Uterus (tissue), 2 donors: ENCODE results near the gene ZPBP.

ENCODE experiments used
- CTCF ChIP-seq, 4 experiments: fragments of 200-600 bp in 2 of 4; fragments of 450-650 bp in 2 of 4; sonication (generic) in 2 of 4; IDR thresholded peaks; one replicate each; pipeline ENCODE4 v1.5.1; 2016 to 2019; ENCODE audit warnings: antibody characterized with exemption in 4 of 4, mild to moderate bottlenecking in 2 of 4, moderate library complexity in 1 of 4
- POLR2A ChIP-seq, 2 donors: fragments of 450-650 bp; IDR thresholded peaks; one replicate each; pipeline ENCODE4 v1.6.1; 2016; ENCODE audit warnings: antibody characterized with exemption in 2 of 2, mild to moderate bottlenecking in 1 of 2, moderate library complexity in 1 of 2

- TF ChIP-seq CTCF (IDR thresholded peaks at IDR 0.05) (no peak), POLR2A (IDR thresholded peaks at IDR 0.05) (no peak)
These were observed 200.6 kb downstream of the ZPBP start for GRCh38 chr7:49892481-49892880.
